ENCODE data around the gene SPIRE2. TPM values are rescaled to one million over a fixed set of nuclear protein-coding genes. Genes with fewer than 3 reads are reported as not detected.
"Not testable (repeated sequence)": the region's sequence is repeated elsewhere in the genome, so short reads cannot be mapped to it uniquely, and the experiment has no call there.

The SPIRE2 gene
- total RNA-seq, 1 donor from 2014 or later = 14.7 TPM

DNA sequence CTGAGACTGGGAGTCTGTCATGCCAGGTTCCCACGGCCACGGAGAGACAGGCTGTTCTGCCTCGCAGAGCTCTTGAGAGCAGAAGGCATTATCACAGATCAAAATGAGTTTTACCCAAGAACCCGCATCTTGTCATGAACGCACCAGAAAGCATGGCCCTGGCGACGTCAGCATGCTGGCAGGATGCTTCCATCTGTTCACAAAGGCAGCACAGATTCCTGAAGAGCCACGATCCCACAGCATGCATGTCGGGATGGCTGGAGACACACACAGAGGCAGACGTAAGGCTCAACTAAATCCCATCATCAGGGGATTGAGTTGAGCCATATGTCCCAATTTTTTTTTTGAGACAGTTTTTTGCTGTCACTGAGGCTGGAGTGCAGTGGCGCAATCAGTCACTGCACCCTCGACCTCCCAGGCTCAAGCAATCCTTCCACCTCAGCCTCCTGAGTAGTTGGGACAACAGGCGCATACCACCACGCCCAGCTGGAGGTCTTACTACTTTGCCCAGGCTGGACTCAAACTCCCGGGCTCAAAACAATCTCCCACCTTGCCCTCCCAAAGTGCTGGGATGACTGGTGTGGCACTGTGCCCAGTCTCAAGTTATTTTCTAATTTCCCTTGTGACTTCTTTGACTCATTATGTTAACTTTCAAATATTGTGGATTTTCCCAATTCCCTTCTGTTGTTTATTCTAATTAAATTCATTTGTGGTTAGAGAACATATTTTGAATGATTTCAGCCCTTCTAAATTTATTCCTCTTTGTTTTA lies 23.0 kb upstream of the SPIRE2 start:
- FAIRE-seq (no peak), DNase-seq (ENCODE audit: low spot score in 2 of 2) (no peak)

DNA sequence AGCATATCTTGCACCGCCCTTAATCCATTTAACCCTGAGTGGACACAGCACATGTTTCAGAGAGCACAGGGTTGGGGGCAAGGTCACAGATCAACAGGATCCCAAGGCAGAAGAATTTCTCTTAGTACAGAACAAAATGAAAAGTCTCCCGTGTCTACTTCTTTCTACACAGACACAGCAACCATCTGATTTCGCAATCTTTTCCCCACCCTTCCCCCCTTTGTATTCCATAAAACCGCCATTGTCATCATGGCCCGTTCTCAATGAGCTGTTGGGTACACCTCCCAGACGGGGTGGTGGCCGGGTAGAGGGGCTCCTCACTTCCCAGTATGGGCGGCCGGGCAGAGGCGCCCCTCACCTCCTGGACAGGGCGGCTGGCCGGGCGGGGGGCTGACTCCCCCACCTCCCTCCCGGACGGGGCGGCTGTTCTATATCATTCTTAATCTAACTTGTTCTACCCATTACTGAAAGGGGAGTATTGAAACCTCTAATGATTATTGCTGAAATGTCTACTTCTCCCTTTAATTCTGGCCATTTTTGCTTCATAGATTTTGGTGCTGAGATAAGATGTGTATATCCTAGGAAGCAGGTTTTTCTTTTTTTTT lies 21.6 kb upstream of the SPIRE2 start:
- FAIRE-seq; DNase-seq (ENCODE audit: low spot score in 2 of 2): not testable (repeated sequence)

DNA sequence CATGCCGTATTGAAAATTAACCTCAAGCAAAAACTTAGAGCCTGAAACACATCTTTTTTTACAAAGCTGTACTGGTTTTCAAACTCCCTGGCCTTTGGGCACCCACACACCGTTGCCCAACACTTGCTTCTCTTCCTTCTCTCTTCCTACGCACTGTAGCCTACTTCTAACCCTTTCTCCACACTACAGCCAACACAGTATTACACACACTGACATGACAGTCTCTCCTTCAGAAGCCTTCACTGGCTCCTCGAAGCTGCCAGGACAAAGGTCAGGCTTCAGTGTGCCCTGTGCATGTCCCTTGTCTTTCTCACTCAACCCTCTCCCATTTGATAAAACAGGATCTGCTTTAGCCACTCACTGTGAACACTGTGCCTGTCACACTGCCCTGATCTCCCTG lies 19.8 kb upstream of the SPIRE2 start:
- FAIRE-seq = no peak

DNA sequence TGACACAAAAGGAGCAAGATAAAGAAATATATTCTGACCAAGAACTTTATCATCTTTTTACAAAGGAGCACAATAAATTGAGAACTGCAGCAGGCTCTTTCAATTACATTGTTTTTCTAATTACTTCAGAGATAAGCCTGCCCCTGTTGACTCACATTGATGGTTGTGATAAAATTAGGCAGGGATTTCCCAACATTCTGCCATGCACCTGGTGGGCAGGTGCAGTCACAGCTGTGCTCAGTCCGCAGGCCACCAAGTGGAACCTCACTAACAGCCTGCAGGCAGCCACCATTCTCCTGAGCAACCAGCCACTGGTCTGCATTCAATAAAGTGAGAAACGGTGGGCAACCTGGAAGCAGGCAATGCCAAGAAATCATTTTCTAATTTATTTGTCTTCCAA lies 17.0 kb upstream of the SPIRE2 start:
- FAIRE-seq (no peak), DNase-seq (ENCODE audit: low spot score in 2 of 2) (no peak)

More for the DNA sequence above, 19.8 kb upstream of the SPIRE2 start:
- DNase-seq (ENCODE audit: low spot score in 2 of 2) = no peak

DNA sequence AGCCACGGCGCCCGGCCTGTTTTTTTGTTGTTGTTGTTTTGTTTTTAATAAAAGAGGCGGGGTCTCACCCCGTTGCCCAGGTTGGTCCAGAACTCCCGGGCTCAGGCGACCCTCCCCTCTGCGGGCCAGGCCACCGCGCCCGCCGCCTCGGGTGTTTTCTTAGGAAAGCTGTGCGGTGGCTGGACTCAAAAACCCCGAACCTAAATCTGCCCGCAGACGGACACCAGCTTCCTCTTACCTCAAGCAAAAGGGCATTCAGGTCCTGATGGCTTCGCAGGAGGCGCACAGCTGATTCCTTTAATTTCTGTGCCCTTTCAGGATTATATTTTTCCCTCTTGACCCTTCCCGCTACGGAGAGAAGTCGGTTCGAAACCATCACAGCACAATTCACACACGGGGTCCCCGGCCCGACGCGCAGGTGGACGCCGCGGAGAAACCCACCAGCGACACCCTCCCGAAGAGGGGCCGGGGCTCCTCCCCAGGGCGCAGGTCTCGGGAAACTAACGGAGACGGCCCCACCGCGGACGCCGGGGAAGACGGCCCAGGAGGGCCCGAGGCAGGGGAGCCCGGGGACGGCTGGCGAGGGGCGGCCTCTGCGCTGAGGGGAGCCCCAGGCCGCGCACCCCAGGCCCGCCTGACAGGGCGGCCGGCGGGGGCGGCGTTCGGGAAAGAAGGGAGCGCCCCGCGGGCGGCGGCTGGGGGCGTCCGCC lies 12.5 kb upstream of the SPIRE2 start:
- DNase-seq (ENCODE audit: low spot score in 2 of 2) (no peak), FAIRE-seq (no peak)

DNA sequence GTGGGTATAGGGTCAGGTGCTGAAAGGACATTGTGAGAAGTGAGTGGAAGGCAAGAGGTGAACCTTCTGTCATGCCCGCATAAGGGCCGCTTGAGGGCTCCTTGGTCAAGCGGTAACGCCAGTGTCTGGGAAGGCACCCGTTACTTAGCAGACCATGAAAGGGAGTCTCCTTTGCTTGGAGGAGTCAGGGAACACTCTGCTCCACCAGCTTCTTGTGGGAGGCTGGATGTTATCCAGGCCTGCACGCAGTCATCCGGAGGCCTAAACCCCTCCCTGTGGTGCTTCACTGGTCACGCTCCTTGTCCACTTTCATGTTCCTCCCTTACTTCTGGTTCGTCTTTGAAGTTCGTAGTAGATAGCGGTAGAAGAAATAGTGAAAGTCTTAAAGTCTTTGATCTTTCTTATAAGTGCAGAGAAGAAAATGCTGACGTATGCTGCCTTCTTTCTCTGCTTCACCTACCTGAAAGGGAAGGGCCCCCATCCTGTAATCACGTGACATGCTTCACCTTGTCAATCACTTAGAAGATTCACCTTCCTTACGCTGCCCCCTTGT lies 9.3 kb upstream of the SPIRE2 start:
- not testable (repeated sequence) for DNase-seq (ENCODE audit: low spot score in 2 of 2); FAIRE-seq

DNA sequence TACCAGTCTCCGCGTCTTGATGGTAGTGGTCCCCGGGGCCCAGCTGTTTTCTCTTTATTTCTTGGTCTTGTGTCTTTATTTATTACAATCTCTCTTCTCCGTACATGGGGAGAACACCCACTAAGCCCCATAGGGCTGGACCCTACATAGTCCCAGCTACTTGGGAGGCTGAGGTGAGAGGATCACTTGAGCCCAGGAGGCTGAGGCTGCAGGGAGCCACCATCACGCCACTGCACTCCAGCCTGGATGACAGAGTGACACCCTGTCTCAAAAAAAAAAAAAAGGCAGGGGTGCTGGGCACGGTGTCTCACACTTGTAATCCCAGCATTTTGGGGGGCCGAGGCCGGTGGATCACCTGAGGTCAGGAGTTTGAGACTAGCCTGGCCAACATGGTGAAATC lies 8.8 kb upstream of the SPIRE2 start:
- not testable (repeated sequence) for DNase-seq (ENCODE audit: low spot score in 2 of 2); FAIRE-seq

DNA sequence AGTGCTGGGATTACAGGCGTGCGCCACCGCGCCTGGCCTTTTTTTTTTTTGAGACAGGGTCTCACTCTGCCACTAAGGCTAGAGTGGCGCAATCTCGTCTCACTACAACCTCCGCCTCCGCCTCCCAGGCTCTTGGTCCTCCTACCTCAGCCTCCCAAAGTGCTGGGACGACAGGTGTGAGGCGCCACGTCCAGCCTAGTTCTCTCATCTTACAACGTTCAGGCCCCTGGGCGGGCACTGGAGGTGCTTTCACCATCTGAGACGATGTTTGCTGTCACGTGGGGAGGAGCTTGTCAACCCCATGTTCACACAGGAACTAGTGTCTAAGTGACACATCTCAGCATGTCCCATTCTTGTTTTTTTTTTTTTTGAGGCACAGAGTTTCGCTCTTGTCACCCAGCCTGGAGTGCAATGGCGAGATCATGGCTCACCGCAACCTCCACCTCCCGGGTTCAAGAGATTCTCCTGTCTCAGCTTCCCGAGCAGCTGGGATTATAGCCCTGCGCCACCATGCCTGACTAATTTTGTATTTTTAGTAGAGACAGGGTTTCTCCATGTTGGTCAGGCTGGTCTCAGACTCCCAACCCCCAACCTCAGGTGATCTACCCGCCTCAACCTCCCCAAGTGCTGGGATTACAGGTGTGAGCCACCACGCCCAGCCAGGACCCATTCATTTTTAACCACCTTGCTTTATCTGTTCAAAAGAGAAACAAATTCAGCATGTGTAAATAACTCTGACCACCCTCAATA lies 6.7 kb upstream of the SPIRE2 start:
- DNase-seq (ENCODE audit: low spot score in 2 of 2) (no peak), FAIRE-seq (no peak)

DNA sequence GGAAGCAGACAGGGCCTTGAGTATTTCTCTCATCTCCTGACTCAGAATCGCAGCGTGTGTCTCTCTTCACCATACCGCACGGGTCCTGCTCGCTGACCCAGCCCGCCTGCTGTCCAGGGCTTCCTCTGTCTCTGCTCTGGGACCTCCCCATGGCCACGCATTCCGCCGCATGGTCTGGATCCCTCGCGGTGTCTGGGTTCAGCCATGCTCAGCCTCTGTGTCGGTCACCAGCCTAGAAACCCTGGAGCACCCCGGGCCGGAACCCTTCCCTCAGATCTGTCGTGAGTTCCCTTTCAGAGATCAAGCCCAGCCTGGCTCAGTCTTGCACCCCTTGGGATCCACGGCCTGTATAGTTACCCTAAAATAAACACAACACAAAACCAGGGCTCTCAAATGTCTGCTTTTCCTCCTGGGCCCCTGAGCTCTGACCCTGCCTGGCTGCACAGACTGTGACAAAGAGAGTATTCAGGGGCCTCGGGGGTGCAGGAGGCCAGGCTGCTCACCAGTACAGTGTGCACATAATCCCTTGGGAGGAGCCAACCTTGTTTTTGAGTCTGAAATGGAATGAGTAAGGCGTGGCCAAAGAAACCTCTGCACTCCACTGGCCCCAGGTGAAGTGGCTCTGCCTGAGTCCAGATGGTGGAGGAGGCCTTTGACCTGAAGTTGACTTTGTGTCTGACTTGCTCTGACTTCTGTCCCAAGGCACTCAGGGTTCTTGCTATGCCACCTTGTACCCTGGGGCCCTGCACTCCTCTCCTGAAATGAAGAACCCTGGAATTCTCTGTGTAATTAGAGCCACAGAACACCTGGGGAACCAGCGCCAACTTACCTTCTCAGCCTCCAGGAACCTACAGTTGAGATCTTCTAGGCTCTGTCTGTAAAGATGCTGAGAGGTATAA lies 5.8 kb upstream of the SPIRE2 start:
- FAIRE-seq = no peak
- DNase-seq (ENCODE audit: low spot score in 2 of 2) = no peak

DNA sequence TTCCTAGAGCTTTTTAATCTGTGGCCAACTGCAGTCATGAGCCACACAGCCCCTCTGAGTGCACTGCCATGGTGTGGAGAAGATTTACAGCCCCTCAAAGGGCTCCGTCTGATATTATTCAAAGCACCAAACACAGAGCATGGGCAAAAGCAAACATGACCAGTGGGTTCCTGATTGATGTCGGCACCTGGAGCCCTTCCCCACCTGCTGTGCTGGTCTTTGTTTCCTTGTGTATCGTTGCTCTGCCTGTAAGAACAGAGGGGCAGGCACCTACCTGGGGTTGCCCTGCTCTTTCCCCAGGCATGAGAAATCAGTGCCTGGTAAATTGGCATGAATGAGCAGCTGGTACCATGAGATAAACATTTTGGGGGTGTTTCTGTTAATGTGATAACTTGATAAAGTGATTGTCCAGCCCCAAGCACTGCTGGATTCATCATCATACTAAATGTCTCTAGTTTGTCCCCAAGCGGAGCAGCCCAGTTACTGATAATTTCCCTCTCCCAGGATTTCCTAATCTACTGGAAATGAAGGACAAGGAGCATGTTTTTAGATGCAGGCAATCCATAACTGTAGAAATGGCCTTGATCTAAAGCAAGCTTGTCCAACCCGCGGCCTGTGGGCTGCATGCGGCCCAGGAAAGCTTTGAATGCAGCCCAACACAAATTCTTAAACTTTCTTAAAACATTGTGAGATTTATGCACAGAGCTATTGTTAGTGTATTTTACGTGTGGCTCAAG lies 5.0 kb upstream of the SPIRE2 start:
- no peak for FAIRE-seq
- no peak for DNase-seq (ENCODE audit: low spot score in 2 of 2)

DNA sequence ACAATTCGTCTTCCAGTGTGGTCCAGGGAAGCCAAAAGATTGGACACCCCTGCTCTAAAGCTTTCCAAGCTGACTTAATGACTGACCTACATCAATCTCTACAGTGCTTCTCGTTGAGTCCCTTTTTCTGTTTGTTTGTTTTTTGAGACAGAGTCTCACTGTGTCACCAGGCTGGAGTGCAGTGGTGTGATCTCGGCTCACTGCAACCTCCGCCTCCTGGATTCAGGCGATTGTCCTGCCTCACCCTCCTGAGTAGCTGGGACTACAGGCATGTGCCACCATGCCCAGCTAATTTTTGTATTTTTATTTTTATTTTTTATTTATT lies 4.5 kb upstream of the SPIRE2 start:
- not testable (repeated sequence) for FAIRE-seq; DNase-seq (ENCODE audit: low spot score in 2 of 2)

DNA sequence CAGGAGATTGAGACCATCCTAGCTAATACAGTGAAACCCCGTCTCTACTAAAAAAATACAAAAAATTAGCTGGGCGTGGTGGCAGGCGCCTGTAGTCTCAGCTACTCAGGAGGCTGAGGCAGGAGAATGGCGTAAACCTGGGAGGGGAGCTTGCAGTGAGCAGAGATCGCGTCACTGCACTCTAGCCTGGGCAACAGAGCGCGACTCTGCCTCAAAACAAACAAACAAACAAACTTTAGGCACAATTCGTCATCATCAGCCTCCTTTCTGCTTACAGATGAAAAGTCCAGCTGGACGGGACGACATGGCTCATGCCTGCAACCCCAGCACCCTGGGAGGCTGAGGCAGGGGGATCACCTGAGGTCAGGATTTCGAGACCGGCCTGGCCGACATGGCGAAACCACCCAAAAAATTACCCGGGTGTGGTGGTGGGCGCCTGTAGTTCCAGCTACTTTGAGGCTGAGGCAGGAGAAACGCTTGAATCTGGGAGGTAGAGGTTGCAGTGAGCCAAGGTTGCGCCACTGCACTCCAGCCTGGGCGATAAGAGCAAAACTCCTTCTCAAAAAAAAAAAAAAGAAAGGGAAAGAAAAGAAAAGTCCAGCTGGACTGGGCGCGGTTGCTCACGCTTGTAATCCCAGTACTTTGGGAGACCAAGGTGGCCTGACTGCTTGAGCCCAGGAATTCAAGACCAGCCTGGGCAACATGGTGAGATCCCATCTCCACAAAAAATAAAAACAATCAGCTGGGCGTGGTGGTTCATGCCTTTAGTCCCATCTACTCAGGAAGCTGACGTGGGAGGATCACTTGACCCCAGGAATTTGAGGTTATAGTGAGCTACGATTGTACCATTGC lies 1.5 kb upstream of the SPIRE2 start:
- no peak for FAIRE-seq
- no peak for DNase-seq (ENCODE audit: low spot score in 2 of 2)

DNA sequence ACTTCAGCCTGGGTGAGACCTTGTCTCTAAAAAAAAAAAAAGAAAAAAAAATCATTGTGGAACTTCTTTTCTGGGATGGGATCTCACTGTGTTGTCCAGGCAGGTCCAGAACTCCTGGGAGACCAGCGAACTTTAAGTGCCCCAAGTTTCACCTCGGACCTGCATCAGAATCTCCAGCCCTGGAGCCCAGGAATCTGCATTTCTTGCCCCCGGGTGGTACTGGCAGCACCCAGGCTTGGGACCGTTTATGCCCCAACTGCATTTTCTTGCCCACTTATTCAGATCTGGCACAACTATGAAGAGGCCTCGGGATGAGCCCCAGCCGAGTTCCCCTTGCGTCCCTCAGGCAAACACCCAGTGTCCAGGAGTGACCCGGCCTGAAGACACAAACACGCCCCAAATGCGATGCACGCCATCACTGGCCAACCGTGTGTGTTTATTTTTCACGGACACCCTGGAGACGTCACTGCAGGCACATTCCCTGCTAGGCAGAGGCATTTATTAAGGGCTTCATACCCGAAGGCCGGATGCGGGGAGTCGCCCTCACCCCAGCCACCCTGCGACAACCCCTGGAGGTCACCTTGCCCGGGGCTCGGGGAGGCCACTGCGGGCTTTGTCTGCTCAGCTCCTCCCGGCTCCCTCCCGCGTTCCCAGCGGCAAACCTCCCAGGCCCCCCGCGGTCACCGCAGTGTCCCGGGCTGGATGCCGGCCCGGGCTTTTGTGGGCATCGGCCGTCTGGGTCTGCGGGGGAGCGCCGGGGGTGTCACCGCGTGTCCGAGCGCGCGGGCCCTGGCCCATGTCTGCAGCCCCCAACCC lies 684 bp upstream of the SPIRE2 start:
- FAIRE-seq (no peak), DNase-seq (ENCODE audit: low spot score in 2 of 2) (no peak)

DNA sequence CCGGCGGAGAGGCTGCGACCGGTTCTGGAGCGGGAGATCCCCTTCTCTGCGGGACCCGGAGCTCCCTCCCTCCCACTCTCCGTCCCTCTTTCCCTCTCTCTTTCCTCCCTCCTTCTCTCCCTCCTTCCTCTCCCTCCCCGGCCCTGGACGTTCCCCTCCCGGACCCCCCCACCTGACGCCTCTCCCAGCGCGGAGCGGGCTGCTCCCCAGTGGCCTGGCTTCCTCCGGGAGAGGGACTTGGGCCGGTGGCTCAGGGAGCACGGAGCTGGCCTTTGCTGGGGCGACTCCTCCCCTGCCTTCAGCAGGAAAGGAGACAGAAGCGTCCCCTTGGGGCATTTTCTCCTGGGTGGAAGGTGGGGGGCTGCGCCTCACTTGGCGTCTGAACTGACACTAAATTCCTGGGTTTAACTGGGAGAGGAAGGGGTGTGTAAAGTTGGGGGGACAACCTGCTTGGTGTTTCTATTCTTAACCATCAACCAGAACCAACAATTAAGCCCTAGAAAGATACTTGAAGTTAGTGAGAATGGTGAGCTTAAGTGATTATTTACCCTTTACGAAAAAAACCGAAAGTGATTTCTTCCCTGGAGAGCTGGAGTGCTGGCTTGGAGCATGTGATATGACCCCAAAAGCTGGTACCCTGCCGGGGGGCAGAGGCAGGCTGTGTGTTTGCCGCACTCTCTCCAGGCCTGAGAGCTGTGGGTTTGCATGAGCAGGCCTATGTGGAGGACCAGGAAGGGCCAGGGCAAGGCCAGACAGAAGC lies 775 bp downstream of the SPIRE2 start:
- DNase-seq (ENCODE audit: low spot score in 2 of 2) (no peak), FAIRE-seq (no peak)

DNA sequence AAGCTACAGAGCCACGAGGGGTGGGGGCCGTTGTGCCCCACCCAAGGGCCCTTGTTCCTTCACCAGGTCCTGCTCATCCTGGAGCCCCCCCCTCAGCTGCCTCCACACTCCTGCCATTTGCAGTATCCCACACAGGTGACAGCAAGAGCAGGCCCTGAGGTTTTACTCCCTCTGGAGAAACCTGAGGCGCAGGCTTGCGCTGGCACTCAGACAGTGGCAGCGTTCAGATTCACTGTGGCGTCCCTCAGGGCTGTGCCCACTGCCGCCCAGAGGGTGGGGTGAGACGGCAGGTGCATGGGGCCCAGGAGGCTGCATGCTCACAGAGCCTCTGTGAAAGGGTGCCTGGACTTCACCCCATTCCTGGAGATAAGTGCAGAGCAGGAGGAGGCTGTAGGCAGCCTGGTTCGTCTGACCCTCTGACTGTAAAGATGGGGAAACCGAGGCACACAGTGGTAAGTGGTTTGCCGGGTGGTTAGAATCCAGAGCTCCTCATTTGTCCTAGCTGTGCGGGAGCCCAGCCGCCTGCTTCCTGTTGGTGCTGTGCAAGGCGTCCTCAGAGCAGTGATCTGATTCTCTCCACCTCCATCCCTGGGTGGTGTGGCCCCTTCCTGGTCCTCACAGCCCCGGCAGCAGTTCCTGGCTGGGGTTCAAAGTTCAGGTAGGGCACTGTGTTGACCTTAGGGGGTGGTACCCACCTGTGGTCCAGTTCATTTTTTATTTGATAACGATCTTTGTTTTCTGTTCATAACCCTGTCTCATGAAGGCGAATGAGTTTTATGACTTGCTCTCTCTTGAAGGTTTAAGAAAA lies 1.6 kb downstream of the SPIRE2 start:
- FAIRE-seq (no peak), DNase-seq (ENCODE audit: low spot score in 2 of 2) (no peak)

Measured in frontal cortex (tissue), 4 donors.